Right lobe of liver (tissue), 4 donors: ENCODE results near the gene MDFI.

Experiments
- CTCF ChIP-seq, 4 donors: fragments of 200-600 bp in 3 of 4; fragments of 450-650 bp in 1 of 4; IDR thresholded peaks; one replicate each; pipeline versions ENCODE4 v1.5.1 to v1.8.0; 2016 to 2022; ENCODE audit warnings: antibody characterized with exemption in 4 of 4, mild to moderate bottlenecking in 2 of 4
- POLR2A ChIP-seq: fragments of 450-650 bp; IDR thresholded peaks from one replicate; pipeline ENCODE4 v1.6.1; 2017; ENCODE audit warnings: antibody characterized with exemption, mild to moderate bottlenecking
- donor health status: DM: no; HTN: no; CAD: no.
- donor health status: DM: no; HTN: no; CAD: no.
- donor health status: DM: no; HTN: yes; CAD: no.

GRCh38 chr6:41607736-41608135, 30.5 kb upstream of the MDFI start:
- no peak for TF ChIP-seq POLR2A
- TF ChIP-seq CTCF (IDR thresholded peaks at IDR 0.05) = no peak
